SK-N-SH treated with all-trans-retinoic acid at 6 μM for 48 hours (cell line): ENCODE results near the gene DCLK1.

Experiments
- ATAC-seq: fragments of 200-7000 bp; cut with Tn5 transposase; 3 replicates; pipeline ENCODE4 v1.9.1; 2020; ENCODE audit warnings: mild to moderate bottlenecking, moderate library complexity
- ARNTL ChIP-seq: fragments of 450-650 bp; formaldehyde crosslinking; IDR thresholded peaks from 2 replicates; pipeline ENCODE4 v1.5.0; 2020; ENCODE audit warnings: low read depth, mild to moderate bottlenecking, moderate library complexity, borderline replicate concordance
- BACH2 ChIP-seq: fragments of 250-450 bp; sonication (Bioruptor Pico); IDR thresholded peaks from 2 replicates; pipeline ENCODE4 v1.9.0; 2021; ENCODE audit warnings: mild to moderate bottlenecking, borderline replicate concordance
- CREB5 ChIP-seq: fragments of 250-450 bp; sonication (Bioruptor Pico); IDR thresholded peaks from 2 replicates; pipeline ENCODE4 v1.5.1; 2020; ENCODE audit warnings: low read depth, mild to moderate bottlenecking, moderate library complexity
- CSDC2 ChIP-seq: fragments of 250-450 bp; sonication (Bioruptor Pico); IDR thresholded peaks from 2 replicates; pipeline ENCODE4 v1.5.0; 2020; ENCODE audit warnings: mild to moderate bottlenecking, moderate library complexity
- ESRRG ChIP-seq: fragments of 250-450 bp; sonication (Bioruptor Pico); IDR thresholded peaks from 2 replicates; pipeline ENCODE4 v1.6.1; 2021; ENCODE audit warnings: mild to moderate bottlenecking
- GLIS3 ChIP-seq: fragments of 250-450 bp; sonication (Bioruptor Pico); IDR thresholded peaks from 2 replicates; pipeline ENCODE4 v1.5.0; 2020; ENCODE audit warnings: mild to moderate bottlenecking, moderate library complexity
- ISL1 ChIP-seq: fragments of 250-450 bp; sonication (Bioruptor Pico); IDR thresholded peaks from 2 replicates; pipeline ENCODE4 v2.1.2; 2022; ENCODE audit warnings: mild to moderate bottlenecking, moderate library complexity
- OSR1 ChIP-seq: fragments of 250-450 bp; sonication (Bioruptor Pico); IDR thresholded peaks from 2 replicates; pipeline ENCODE4 v1.8.0; 2022; ENCODE audit warnings: moderate library complexity, mild to moderate bottlenecking, inconsistent platforms
- PATZ1 ChIP-seq: fragments of 250-450 bp; sonication (Bioruptor Pico); IDR thresholded peaks from 2 replicates; pipeline ENCODE4 v1.8.0; 2020; ENCODE audit warnings: mild to moderate bottlenecking, moderate library complexity, borderline replicate concordance
- PPARA ChIP-seq: fragments of 250-450 bp; sonication (Bioruptor Pico); IDR thresholded peaks from 2 replicates; pipeline ENCODE4 v1.5.0; 2020; ENCODE audit warnings: mild to moderate bottlenecking, borderline replicate concordance
- RARB ChIP-seq: fragments of 250-450 bp; sonication (Bioruptor Pico); IDR thresholded peaks from 2 replicates; pipeline ENCODE4 v1.8.0; 2021; ENCODE audit warnings: mild to moderate bottlenecking, moderate library complexity
- SNAI2 ChIP-seq: fragments of 250-450 bp; sonication (Bioruptor Pico); IDR thresholded peaks from 2 replicates; pipeline ENCODE4 v1.5.0; 2020; ENCODE audit warnings: mild to moderate bottlenecking, moderate library complexity
- TOX ChIP-seq: fragments of 250-450 bp; sonication (Bioruptor Pico); IDR thresholded peaks from 2 replicates; pipeline ENCODE4 v1.8.0; 2021; ENCODE audit warnings: mild to moderate bottlenecking, moderate library complexity, borderline replicate concordance
- ZC3H10 ChIP-seq: fragments of 250-450 bp; sonication (Bioruptor Pico); IDR thresholded peaks from 2 replicates; pipeline ENCODE4 v1.5.1; 2021; ENCODE audit warnings: mild to moderate bottlenecking, moderate library complexity
- ZFP3 ChIP-seq: fragments of 250-450 bp; sonication (Bioruptor Pico); IDR thresholded peaks from 2 replicates; pipeline ENCODE4 v1.5.0; 2020; ENCODE audit warnings: mild to moderate bottlenecking, moderate library complexity
- ZFP30 ChIP-seq: fragments of 450-650 bp; formaldehyde crosslinking; IDR thresholded peaks from 2 replicates; pipeline ENCODE4 v1.5.0; 2022; ENCODE audit warnings: mild to moderate bottlenecking, moderate library complexity
- ZNF565 ChIP-seq: fragments of 450-650 bp; formaldehyde crosslinking; conservative IDR thresholded peaks from 2 replicates; pipeline ENCODE4 v1.5.0; 2020; ENCODE audit warnings: low read depth, mild to moderate bottlenecking, moderate library complexity
- ZNF70 ChIP-seq: fragments of 450-650 bp; formaldehyde crosslinking; IDR thresholded peaks from 2 replicates; pipeline ENCODE4 v1.5.0; 2020; ENCODE audit warnings: mild to moderate bottlenecking, moderate library complexity
- ZNF8 ChIP-seq: fragments of 450-650 bp; formaldehyde crosslinking; IDR thresholded peaks from 2 replicates; pipeline ENCODE4 v1.5.0; 2020; ENCODE audit warnings: mild to moderate bottlenecking, moderate library complexity
- TF ChIP-seq, protein P1 (sequence below): fragments of 250-450 bp; sonication (Bioruptor Pico); IDR thresholded peaks from 2 replicates; pipeline ENCODE4 v1.8.0; 2021; ENCODE audit warnings: low read depth, mild to moderate bottlenecking, moderate library complexity, borderline replicate concordance
- TF ChIP-seq, protein P2 (sequence below): fragments of 250-450 bp; sonication (Bioruptor Pico); IDR thresholded peaks from 2 replicates; pipeline ENCODE4 v1.5.1; 2021; ENCODE audit warnings: mild to moderate bottlenecking, moderate library complexity

DCLK1 gene

GRCh38 chr13:35865341-35866240 lies 265.6 kb downstream of the DCLK1 start (continued):
- TF ChIP-seq RARB (CRISPR knock-in tag) (no peak), CREB5 (no peak), ARNTL (CRISPR knock-in tag) (no peak), OSR1 (CRISPR knock-in tag) (no peak)
- TF ChIP-seq, protein P1, sequence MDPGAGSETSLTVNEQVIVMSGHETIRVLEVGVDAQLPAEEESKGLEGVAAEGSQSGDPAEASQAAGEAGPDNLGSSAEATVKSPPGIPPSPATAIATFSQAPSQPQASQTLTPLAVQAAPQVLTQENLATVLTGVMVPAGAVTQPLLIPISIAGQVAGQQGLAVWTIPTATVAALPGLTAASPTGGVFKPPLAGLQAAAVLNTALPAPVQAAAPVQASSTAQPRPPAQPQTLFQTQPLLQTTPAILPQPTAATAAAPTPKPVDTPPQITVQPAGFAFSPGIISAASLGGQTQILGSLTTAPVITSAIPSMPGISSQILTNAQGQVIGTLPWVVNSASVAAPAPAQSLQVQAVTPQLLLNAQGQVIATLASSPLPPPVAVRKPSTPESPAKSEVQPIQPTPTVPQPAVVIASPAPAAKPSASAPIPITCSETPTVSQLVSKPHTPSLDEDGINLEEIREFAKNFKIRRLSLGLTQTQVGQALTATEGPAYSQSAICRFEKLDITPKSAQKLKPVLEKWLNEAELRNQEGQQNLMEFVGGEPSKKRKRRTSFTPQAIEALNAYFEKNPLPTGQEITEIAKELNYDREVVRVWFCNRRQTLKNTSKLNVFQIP (CRISPR knock-in tag), result no peak

- ATAC-seq, result no peak
- no peak for TF ChIP-seq ZNF565
- no peak for TF ChIP-seq CSDC2 (CRISPR knock-in tag)
- TF ChIP-seq RARB (CRISPR knock-in tag), result no peak
- TF ChIP-seq ISL1 (CRISPR knock-in tag), result no peak
- TF ChIP-seq ZNF8, result no peak
- TF ChIP-seq, protein P1 (CRISPR knock-in tag), result no peak
- no peak for TF ChIP-seq PATZ1 (CRISPR knock-in tag)
- TF ChIP-seq ZNF70 (CRISPR knock-in tag), result no peak
- TF ChIP-seq OSR1 (CRISPR knock-in tag), result no peak
- TF ChIP-seq ZFP30 (CRISPR knock-in tag), result no peak
- no peak for TF ChIP-seq SNAI2 (CRISPR knock-in tag)
- no peak for TF ChIP-seq BACH2 (CRISPR knock-in tag)
- TF ChIP-seq ESRRG, result no peak
- no peak for TF ChIP-seq ARNTL (CRISPR knock-in tag)
- no peak for TF ChIP-seq GLIS3 (CRISPR knock-in tag)
- TF ChIP-seq, protein P2, sequence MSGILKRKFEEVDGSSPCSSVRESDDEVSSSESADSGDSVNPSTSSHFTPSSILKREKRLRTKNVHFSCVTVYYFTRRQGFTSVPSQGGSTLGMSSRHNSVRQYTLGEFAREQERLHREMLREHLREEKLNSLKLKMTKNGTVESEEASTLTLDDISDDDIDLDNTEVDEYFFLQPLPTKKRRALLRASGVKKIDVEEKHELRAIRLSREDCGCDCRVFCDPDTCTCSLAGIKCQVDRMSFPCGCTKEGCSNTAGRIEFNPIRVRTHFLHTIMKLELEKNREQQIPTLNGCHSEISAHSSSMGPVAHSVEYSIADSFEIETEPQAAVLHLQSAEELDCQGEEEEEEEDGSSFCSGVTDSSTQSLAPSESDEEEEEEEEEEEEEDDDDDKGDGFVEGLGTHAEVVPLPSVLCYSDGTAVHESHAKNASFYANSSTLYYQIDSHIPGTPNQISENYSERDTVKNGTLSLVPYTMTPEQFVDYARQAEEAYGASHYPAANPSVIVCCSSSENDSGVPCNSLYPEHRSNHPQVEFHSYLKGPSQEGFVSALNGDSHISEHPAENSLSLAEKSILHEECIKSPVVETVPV, result no peak
Measured at GRCh38 chr13:35860661-35861060, 270.5 kb downstream of the DCLK1 start.

DNA sequence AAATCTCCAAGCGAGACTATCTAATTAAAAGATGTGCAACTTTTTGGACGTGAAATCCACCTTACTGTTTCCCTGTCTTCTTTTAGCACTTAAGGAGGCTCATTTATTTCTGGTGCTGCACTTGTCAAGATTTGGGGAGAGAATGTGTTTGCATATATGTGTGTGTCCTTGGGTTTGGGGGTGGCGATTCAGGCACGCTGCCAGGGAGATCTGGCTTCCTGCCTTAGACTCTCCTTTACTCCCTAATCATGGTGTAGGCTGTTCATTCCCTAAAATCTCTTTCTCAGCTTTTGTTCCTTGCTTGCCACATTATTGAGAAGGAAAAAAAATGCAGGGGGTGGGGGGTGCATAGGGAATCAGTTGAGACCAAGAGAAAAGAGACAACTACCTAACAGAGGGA lies 271.2 kb downstream of the DCLK1 start:
- no peak for ATAC-seq
- TF ChIP-seq RARB (CRISPR knock-in tag) (no peak), ISL1 (CRISPR knock-in tag) (no peak), ZFP3 (no peak), CREB5 (no peak), BACH2 (CRISPR knock-in tag) (no peak), SNAI2 (CRISPR knock-in tag) (no peak), ESRRG (no peak), ZNF565 (no peak), PPARA (no peak), PATZ1 (CRISPR knock-in tag) (no peak), CSDC2 (CRISPR knock-in tag) (no peak), TOX (CRISPR knock-in tag) (no peak), ZNF70 (CRISPR knock-in tag) (no peak), ZC3H10 (CRISPR knock-in tag) (no peak)
- TF ChIP-seq, protein P1 (CRISPR knock-in tag), result no peak
- TF ChIP-seq, protein P2, result no peak
